Measurements from ENCODE around the gene LRRC2. TPM values are rescaled to one million over a fixed set of nuclear protein-coding genes. Genes with fewer than 3 reads are reported as not detected.

LRRC2 gene
- total and polyA plus RNA-seq, 9 of the 15 experiments (the other 6 are each of a cell fraction or from before 2014, with no cell fraction given) = 0.01 to 0.04 (median 0.03) TPM; not detected in 5

GRCh38 chr3:46558184-46559043 lies 7.7 kb downstream of the LRRC2 start (continued):
- TF ChIP-seq, protein P1, sequence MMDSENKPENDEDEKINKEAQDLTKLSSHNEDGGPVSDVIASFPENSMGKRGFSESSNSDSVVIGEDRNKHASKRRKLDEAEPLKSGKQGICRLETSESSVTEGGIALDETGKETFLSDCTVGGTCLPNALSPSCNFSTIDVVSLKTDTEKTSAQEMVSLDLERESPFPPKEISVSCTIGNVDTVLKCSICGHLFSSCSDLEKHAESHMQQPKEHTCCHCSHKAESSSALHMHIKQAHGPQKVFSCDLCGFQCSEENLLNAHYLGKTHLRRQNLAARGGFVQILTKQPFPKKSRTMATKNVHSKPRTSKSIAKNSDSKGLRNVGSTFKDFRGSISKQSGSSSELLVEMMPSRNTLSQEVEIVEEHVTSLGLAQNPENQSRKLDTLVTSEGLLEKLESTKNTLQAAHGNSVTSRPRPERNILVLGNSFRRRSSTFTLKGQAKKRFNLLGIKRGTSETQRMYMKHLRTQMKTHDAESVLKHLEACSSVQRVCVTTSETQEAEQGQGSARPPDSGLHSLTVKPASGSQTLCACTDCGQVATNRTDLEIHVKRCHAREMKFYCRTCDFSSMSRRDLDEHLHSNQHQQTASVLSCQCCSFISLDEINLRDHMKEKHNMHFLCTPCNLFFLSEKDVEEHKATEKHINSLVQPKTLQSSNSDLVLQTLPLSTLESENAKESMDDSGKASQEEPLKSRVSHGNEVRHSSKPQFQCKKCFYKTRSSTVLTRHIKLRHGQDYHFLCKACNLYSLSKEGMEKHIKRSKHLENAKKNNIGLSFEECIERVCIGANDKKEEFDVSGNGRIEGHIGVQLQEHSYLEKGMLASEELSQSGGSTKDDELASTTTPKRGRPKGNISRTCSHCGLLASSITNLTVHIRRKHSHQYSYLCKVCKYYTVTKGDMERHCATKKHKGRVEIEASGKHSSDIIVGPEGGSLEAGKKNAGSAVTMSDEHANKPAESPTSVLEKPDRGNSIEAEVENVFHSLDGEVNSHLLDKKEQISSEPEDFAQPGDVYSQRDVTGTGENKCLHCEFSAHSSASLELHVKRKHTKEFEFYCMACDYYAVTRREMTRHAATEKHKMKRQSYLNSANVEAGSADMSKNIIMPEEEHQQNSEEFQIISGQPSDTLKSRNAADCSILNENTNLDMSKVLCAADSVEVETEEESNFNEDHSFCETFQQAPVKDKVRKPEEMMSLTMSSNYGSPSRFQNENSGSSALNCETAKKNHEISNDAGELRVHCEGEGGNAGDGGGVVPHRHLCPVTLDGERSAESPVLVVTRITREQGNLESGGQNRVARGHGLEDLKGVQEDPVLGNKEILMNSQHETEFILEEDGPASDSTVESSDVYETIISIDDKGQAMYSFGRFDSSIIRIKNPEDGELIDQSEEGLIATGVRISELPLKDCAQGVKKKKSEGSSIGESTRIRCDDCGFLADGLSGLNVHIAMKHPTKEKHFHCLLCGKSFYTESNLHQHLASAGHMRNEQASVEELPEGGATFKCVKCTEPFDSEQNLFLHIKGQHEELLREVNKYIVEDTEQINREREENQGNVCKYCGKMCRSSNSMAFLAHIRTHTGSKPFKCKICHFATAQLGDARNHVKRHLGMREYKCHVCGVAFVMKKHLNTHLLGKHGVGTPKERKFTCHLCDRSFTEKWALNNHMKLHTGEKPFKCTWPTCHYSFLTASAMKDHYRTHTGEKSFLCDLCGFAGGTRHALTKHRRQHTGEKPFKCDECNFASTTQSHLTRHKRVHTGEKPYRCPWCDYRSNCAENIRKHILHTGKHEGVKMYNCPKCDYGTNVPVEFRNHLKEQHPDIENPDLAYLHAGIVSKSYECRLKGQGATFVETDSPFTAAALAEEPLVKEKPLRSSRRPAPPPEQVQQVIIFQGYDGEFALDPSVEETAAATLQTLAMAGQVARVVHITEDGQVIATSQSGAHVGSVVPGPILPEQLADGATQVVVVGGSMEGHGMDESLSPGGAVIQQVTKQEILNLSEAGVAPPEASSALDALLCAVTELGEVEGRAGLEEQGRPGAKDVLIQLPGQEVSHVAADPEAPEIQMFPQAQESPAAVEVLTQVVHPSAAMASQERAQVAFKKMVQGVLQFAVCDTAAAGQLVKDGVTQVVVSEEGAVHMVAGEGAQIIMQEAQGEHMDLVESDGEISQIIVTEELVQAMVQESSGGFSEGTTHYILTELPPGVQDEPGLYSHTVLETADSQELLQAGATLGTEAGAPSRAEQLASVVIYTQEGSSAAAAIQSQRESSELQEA (IDR thresholded peaks at IDR 0.05; ENCODE audit: low read depth) = peak; percentile 80
- TF ChIP-seq BDP1 (IDR thresholded peaks at IDR 0.05; ENCODE audit: insufficient read depth, insufficient read length) (no peak), ZBTB17 (CRISPR knock-in tag; IDR thresholded peaks at IDR 0.05) (peak; percentile 76), MIER1 (IDR thresholded peaks at IDR 0.05; ENCODE audit: low read depth) (no peak), TSHZ1 (CRISPR knock-in tag; IDR thresholded peaks at IDR 0.05) (no peak), EHMT2 (IDR thresholded peaks at IDR 0.05) (0 out of 2 replicates have a peak, but pooled peaks have one; percentile 35), ZKSCAN8 (CRISPR knock-in tag; IDR thresholded peaks at IDR 0.05) (peak; percentile 54; the same call in 1 of the 2 replicates), NR3C1 (CRISPR knock-in tag; IDR thresholded peaks at IDR 0.05) (no peak), TOE1 (IDR thresholded peaks at IDR 0.05; ENCODE audit: borderline replicate concordance) (0 out of 2 replicates have a peak, but pooled peaks have one; percentile 12), TOE1 (CRISPR knock-in tag; IDR thresholded peaks at IDR 0.05; ENCODE audit: borderline replicate concordance, low read depth) (no peak), ZBTB7A (IDR thresholded peaks at IDR 0.05; ENCODE audit: borderline replicate concordance, control insufficient read depth, low read depth, low read length) (no peak), SIRT6 (IDR thresholded peaks at IDR 0.05; ENCODE audit: low read depth, low read length) (no peak)
- TF ChIP-seq, protein P2, sequence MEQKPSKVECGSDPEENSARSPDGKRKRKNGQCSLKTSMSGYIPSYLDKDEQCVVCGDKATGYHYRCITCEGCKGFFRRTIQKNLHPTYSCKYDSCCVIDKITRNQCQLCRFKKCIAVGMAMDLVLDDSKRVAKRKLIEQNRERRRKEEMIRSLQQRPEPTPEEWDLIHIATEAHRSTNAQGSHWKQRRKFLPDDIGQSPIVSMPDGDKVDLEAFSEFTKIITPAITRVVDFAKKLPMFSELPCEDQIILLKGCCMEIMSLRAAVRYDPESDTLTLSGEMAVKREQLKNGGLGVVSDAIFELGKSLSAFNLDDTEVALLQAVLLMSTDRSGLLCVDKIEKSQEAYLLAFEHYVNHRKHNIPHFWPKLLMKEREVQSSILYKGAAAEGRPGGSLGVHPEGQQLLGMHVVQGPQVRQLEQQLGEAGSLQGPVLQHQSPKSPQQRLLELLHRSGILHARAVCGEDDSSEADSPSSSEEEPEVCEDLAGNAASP (IDR thresholded peaks at IDR 0.05) = no peak
